Mucosa of rectum (tissue), 2 donors: ENCODE measurements around the gene CD47.
A peak's percentile ranks its signal among the peaks of the same experiment; 100 is the strongest.

Source experiments
- H3K27ac ChIP-seq, 2 donors: one replicate each; pipeline ENCODE4 v1.7.0; 2013; ENCODE audit warnings: inconsistent platforms in 2 of 2, low read depth in 2 of 2, low read length in 2 of 2
- H3K27me3 ChIP-seq, 2 donors: one replicate each; pipeline ENCODE4 v1.7.0; 2013; ENCODE audit warnings: low read length in 2 of 2; ENCODE audit not compliant: control insufficient read depth in 2 of 2, insufficient read depth in 2 of 2
- H3K36me3 ChIP-seq, 2 donors: one replicate each; pipeline ENCODE4 v1.7.0; 2013; ENCODE audit warnings: low read length in 2 of 2; ENCODE audit not compliant: control insufficient read depth in 2 of 2, insufficient read depth in 2 of 2
- H3K4me1 ChIP-seq, 2 donors: one replicate each; pipeline ENCODE4 v1.7.0; 2013; ENCODE audit warnings: low read length in 2 of 2, mild to moderate bottlenecking in 1 of 2; ENCODE audit not compliant: control insufficient read depth in 2 of 2, insufficient read depth in 2 of 2
- H3K4me3 ChIP-seq, 2 donors: one replicate each; pipeline ENCODE4 v1.7.0; 2013; ENCODE audit warnings: low read length in 2 of 2
- H3K9ac ChIP-seq, 2 donors: one replicate each; pipeline ENCODE4 v1.7.0; 2013; ENCODE audit warnings: low read length in 2 of 2, low read depth in 1 of 2, mild to moderate bottlenecking in 1 of 2
- H3K9me3 ChIP-seq, 2 donors: one replicate each; pipeline ENCODE4 v1.7.0; 2013; ENCODE audit warnings: low read length in 2 of 2; ENCODE audit not compliant: control insufficient read depth in 2 of 2
- donor health status: healthy.
- donor health status: Normal muscosa, but diverticular disease.

The CD47 gene

DNA sequence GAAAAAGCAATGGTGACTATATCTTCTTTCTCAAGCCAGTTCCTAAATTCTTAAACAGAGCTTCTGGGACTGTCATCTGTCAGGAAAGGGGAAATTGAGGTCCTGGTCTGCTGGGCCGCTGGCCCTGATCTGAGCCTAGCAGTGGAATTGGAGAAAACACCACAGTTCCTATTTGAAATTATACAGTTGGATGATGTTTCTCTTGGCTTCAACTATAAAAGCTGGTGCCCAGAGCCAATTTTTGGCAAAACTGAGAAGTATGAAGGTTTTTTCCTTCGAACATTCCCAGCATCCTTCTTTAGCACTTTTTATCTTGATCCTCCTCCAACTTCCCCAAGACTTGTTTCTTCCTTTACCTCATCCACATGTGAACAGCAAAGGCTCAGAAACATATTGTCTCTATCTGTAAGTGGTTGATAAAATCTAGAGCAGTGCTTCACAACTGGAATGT lies 83.9 kb downstream of the CD47 start:
- H3K27ac ChIP-seq: no peak overlapping the region
- H3K27me3 ChIP-seq: no peaks in the 10 kb centered on the region
- no peaks in the 10 kb centered on the region for H3K9me3 ChIP-seq
- no peak overlapping the region for H3K9ac ChIP-seq
- no peaks in the 10 kb centered on the region for H3K36me3 ChIP-seq
- H3K4me3 ChIP-seq: no peak overlapping the region
- H3K4me1 ChIP-seq: peaks cover 8 to 14% of the 10 kb centered on the region in 2 donors

DNA sequence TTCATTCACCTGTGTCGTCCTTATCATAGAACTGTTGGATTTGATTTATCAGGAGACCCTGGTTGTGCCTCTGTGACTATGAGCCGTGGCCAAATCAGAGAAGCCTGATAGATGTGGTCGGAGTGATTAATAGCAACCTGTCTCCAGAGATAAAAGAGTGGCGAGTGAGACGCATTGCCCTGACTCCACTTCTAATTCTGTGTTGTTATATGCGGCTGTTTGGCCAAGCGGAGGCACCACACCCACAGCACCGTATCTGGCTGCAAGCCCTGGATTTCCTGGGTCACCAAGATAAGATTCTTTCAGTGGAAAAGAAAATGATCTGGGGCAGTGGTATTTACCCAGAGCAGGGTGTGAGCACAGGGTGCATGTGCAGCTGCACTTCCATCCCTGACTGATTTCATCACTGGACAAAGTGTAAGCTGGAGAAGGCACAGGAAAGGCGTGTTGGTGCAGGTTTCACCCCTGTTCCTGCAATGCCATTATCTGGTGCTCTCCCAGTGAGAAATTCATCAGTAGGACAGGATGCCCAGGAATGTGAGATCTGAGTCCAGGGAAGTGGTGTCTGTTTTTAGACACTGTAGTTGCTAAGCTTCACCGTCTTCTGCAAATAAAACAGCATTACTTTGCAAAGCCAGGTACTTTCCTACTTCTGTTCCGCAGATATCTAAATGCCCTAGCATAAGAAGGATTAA lies 84.6 kb downstream of the CD47 start:
- H3K27ac ChIP-seq: peak overlapping the region in 1 of 2 donors; percentile 49
- H3K27me3 ChIP-seq: no peaks in the 10 kb centered on the region

DNA sequence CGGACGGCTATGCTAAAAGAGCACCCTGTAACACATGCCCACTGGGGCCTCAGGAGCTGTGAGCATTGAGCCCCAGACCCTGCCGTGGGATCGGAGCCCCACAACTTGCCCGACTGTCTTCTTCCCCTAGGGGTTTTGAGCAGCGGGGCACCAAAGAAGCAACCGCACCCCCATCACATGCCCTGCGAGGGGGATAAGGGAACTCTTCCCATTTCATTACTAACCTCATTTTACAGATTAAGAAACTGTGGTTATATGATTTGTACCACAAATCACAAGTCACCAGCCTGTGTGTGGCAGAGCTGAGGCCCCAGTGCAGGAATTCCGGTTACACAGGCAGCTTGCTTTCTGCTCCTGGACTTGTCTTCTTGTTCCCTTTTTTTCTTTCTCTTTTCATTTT lies 86.2 kb downstream of the CD47 start:
- Histone ChIP-seq H3K27ac (no peak overlapping the region), H3K4me3 (no peak overlapping the region), H3K4me1 (peaks cover 8 to 24% of the 10 kb centered on the region in 2 donors)

More for the DNA sequence above, 84.6 kb downstream of the CD47 start:
- Histone ChIP-seq H3K36me3 (no peaks in the 10 kb centered on the region), H3K4me1 (peaks cover 8 to 18% of the 10 kb centered on the region in 2 donors), H3K9ac (peak overlapping the region in 1 of 2 donors; percentile 47), H3K4me3 (peak overlapping the region in 1 of 2 donors; percentile 11), H3K9me3 (no peaks in the 10 kb centered on the region)

DNA sequence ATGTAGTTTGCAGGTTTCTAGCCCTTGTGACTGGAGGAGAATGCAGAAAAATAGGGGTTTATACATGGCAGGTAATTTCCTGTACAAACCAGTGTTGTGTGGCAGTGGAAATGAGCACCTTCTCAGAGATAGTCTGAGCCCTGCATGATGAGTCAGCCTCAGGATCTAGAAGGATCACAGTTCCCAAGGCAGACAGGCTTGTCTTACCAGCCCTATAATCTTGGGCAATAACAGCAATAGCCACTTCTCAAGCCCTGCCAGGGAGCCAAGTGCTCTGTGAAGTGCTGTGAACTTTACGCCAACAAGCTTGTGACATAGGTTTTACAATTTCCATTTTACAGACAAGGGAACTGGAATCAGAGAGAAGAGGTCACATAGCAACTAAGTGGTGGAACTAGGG lies 89.4 kb downstream of the CD47 start:
- no peak overlapping the region for H3K4me3 ChIP-seq
- peaks cover 4 to 20% of the 10 kb centered on the region in 2 donors for H3K4me1 ChIP-seq
- H3K27ac ChIP-seq: peak overlapping the region; percentile 52 to 69
- H3K27me3 ChIP-seq: no peaks in the 10 kb centered on the region
- H3K9me3 ChIP-seq: no peaks in the 10 kb centered on the region
- H3K36me3 ChIP-seq: no peaks in the 10 kb centered on the region
- no peak overlapping the region for H3K9ac ChIP-seq

More for the DNA sequence above, 86.2 kb downstream of the CD47 start:
- Histone ChIP-seq H3K9me3 (no peaks in the 10 kb centered on the region), H3K27me3 (no peaks in the 10 kb centered on the region), H3K36me3 (no peaks in the 10 kb centered on the region), H3K9ac (no peak overlapping the region)

DNA sequence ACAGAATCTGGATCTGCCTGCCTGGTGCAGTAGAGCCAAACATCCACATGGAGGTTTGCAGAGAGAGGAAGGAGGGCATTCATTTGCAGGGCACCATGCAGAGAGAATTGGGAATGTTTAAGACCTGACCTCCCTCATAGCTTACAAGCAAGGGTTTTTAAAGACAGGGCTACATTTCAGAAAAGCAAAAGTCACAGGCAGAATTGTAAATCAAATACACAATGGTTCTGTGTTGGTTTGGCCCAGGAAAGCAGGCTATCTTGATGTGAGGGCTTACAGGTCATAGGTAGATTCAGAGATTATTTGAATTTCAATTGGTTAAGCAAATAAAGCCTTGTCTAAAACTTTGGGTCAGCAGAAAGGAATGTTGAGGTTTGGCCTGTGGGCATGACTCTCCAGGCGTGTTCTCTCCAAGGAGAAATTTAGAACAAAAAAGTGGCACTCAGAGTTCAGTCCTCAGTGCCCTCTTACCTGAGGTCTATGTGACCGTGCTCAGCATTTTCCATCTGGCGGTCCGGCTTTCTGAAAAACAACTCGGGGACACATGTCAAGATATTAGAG lies 91.5 kb downstream of the CD47 start:
- H3K4me1 ChIP-seq: peaks cover 0 to 15% of the 10 kb centered on the region in 2 donors
- no peak overlapping the region for H3K27ac ChIP-seq
- no peak overlapping the region for H3K4me3 ChIP-seq
- H3K9me3 ChIP-seq: no peaks in the 10 kb centered on the region
- no peak overlapping the region for H3K9ac ChIP-seq
- H3K27me3 ChIP-seq: no peaks in the 10 kb centered on the region
- H3K36me3 ChIP-seq: no peaks in the 10 kb centered on the region

DNA sequence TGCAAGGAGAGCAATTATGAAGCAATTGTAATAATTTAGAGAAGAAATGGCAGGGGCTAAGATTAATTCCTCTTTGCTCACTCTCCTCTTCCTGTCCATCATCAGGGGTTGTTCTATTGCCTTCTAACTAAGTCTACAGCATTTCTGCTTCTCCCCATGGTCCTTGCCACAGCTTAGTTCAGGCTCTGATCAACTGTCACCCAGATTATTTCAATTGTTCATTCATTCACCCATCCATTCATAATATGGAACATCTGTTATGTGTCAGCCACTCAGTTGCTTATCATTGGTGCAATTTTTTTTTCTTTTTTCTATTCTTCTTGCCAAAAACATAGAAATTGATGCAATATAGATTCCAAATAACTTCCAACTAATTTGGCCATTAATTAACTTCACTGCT lies 93.2 kb downstream of the CD47 start:
- H3K9me3 ChIP-seq: no peaks in the 10 kb centered on the region
- no peaks in the 10 kb centered on the region for H3K36me3 ChIP-seq
- H3K4me3 ChIP-seq: no peak overlapping the region
- H3K27me3 ChIP-seq: no peaks in the 10 kb centered on the region
- no peak overlapping the region for H3K27ac ChIP-seq
- H3K9ac ChIP-seq: no peak overlapping the region
- peaks cover 0 to 15% of the 10 kb centered on the region in 2 donors for H3K4me1 ChIP-seq

DNA sequence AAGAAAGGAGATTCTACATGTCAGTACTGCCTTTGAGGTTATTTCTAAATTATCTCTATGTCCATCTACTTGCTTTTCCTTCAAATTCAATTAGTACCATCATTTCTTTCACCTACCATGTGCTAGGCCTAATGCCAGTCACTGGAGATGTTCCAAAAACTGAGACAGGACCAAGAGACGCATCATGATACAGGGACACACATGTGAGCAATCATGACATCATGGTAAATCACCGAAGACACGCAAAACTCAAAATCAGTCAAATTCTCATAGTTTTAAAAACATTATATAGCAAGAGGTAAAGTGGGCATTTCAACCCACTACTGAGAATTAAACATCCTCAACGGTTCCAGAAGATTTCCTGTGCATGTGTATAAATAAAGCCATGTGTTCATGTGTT lies 95.0 kb downstream of the CD47 start:
- no peaks in the 10 kb centered on the region for H3K36me3 ChIP-seq
- H3K27ac ChIP-seq: no peak overlapping the region
- H3K4me3 ChIP-seq: no peak overlapping the region
- no peaks in the 10 kb centered on the region for H3K9me3 ChIP-seq
- peaks cover 0 to 2% of the 10 kb centered on the region in 2 donors for H3K4me1 ChIP-seq
- H3K27me3 ChIP-seq: no peaks in the 10 kb centered on the region
- no peak overlapping the region for H3K9ac ChIP-seq

DNA sequence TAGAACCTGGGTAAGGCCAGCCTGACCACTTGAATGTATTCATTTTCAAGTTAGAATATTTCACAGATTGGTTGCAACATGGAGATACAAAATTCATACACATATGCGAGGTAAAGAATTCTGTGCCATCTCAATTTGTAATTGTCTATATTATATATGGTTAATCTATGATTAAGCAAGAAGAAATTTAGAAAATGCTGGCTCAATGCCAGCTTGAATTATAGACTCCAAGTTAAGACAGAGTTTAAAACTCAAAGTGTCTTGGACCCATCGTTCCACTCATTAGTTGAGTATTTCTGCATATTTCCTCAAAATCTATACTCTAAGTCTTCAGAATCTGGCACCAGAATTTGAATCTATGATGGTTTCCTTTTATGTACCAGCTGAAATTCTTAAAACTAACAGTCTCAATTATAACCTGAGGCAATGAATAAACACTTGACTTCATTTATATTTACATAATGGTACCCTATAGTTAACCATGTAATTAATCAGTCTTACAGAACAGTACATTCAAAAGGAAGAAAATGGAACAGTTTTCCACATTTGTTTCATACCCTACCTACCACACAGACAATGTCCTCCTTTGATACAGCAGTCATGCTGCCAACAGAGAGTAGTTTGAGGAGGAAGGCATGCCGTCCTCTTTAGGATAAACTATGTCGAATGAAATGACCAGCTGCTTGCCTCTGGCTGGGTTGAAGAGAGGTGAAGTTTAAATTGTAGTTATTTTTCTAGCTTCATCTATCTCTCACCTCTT lies 95.7 kb downstream of the CD47 start:
- Histone ChIP-seq H3K4me3 (no peak overlapping the region), H3K4me1 (no peaks in the 10 kb centered on the region), H3K9ac (no peak overlapping the region), H3K9me3 (no peaks in the 10 kb centered on the region), H3K27ac (no peak overlapping the region), H3K27me3 (no peaks in the 10 kb centered on the region), H3K36me3 (no peaks in the 10 kb centered on the region)

DNA sequence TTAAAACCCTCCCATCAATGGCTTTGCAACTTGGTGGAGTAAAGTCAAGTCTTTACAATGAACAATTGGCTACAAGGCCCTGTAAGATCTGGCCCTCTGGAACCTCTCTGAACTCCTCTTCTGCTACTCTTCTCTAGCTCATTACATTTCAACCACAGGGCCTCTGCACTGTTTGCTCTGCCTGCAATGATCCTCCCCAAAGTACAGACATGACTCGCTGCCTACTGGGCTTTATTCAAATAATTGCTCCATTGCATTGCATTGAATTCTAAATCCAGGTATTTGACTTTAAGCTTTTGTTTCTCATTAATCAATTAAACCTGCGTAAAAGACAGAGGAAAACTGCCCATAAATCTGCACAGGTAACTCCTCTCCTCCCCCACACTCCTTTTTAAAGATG lies 96.7 kb downstream of the CD47 start:
- H3K9me3 ChIP-seq: no peaks in the 10 kb centered on the region
- no peak overlapping the region for H3K9ac ChIP-seq
- no peaks in the 10 kb centered on the region for H3K36me3 ChIP-seq
- no peaks in the 10 kb centered on the region for H3K27me3 ChIP-seq
- no peak overlapping the region for H3K4me3 ChIP-seq
- H3K27ac ChIP-seq: no peak overlapping the region
- H3K4me1 ChIP-seq: peaks cover 0 to 3% of the 10 kb centered on the region in 2 donors

DNA sequence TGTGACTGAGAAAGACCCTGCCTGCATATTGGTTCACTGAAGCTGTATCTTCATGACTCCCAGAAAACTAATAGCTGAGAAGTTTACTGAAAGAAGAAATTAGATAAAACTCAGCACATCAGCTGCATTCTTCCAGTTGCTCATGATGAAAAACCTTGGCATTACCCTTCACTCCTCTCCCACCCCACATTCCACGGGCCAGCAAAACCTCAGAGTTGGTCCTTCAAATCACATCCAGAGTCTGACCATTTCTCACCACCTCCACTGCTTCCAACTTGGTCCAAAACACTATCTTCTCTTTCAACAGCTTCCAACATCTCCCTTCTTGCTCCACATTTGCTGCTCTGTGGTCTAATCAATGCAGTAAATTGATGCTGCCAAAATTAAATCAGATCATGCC lies 97.1 kb downstream of the CD47 start:
- Histone ChIP-seq H3K9me3 (no peaks in the 10 kb centered on the region), H3K4me3 (no peak overlapping the region), H3K4me1 (peaks cover 4 to 7% of the 10 kb centered on the region in 2 donors), H3K9ac (no peak overlapping the region), H3K36me3 (no peaks in the 10 kb centered on the region), H3K27ac (no peak overlapping the region), H3K27me3 (no peaks in the 10 kb centered on the region)
